ENCODE results near the gene TMEM17.

The TMEM17 gene

GRCh38 chr2:62460175-62460574, 45.8 kb downstream of the TMEM17 start:
- H3K4me1 Mint-ChIP-seq: peaks cover 0 to 10% of the 10 kb centered on the region in 2 donors
- ATAC-seq (replicated peaks): no peak
- peaks cover 9 to 10% of the 10 kb centered on the region in 2 donors for H3K27me3 Mint-ChIP-seq
- no peak overlapping the region for H3K4me3 Mint-ChIP-seq
- no peaks in the 10 kb centered on the region for H3K36me3 Mint-ChIP-seq
- H3K9me3 Mint-ChIP-seq: no peaks in the 10 kb centered on the region
- no peak for DNase-seq
- no peak overlapping the region for H3K27ac Mint-ChIP-seq

GRCh38 chr2:62459672-62460071, 46.3 kb downstream of the TMEM17 start:
- ATAC-seq (replicated peaks): no peak

GRCh38 chr2:62459106-62459505, 46.9 kb downstream of the TMEM17 start:
- DNase-seq (no peak), ATAC-seq (replicated peaks) (no peak)
- Mint-ChIP-seq H3K9me3 (no peaks in the 10 kb centered on the region), H3K4me1 (peaks cover 0 to 10% of the 10 kb centered on the region in 2 donors), H3K27me3 (peaks cover 9 to 10% of the 10 kb centered on the region in 2 donors), H3K27ac (no peak overlapping the region), H3K4me3 (no peak overlapping the region), H3K36me3 (no peaks in the 10 kb centered on the region)

More at GRCh38 chr2:62459672-62460071, 46.3 kb downstream of the TMEM17 start:
- Mint-ChIP-seq H3K4me1 (peaks cover 0 to 10% of the 10 kb centered on the region in 2 donors), H3K27me3 (peaks cover 9 to 10% of the 10 kb centered on the region in 2 donors), H3K27ac (no peak overlapping the region), H3K36me3 (no peaks in the 10 kb centered on the region), H3K9me3 (no peaks in the 10 kb centered on the region), H3K4me3 (no peak overlapping the region)
- no peak for DNase-seq

- Mint-ChIP-seq H3K36me3 (no peaks in the 10 kb centered on the region), H3K4me3 (no peak overlapping the region), H3K27ac (no peak overlapping the region), H3K27me3 (peaks cover 9 to 10% of the 10 kb centered on the region in 2 donors), H3K4me1 (peaks cover 0 to 10% of the 10 kb centered on the region in 2 donors), H3K9me3 (no peaks in the 10 kb centered on the region)
- ATAC-seq (replicated peaks): no peak
- no peak for DNase-seq
These were observed 47.3 kb downstream of the TMEM17 start for GRCh38 chr2:62458671-62459081.

GRCh38 chr2:62458206-62458641, 47.8 kb downstream of the TMEM17 start:
- H3K4me3 Mint-ChIP-seq: no peak overlapping the region
- H3K4me1 Mint-ChIP-seq: peaks cover 0 to 10% of the 10 kb centered on the region in 2 donors
- H3K27me3 Mint-ChIP-seq: peaks cover 9 to 10% of the 10 kb centered on the region in 2 donors
- DNase-seq: no peak
- no peak overlapping the region for H3K27ac Mint-ChIP-seq
- H3K36me3 Mint-ChIP-seq: no peaks in the 10 kb centered on the region
- no peak for ATAC-seq (replicated peaks)
- no peaks in the 10 kb centered on the region for H3K9me3 Mint-ChIP-seq

GRCh38 chr2:62457556-62457955, 48.4 kb downstream of the TMEM17 start:
- H3K4me3 Mint-ChIP-seq: peak overlapping the region; percentile 63 to 79
- H3K27me3 Mint-ChIP-seq: peaks cover 9 to 10% of the 10 kb centered on the region in 2 donors

GRCh38 chr2:62456721-62457539, 49.1 kb downstream of the TMEM17 start:
- peaks cover 9 to 10% of the 10 kb centered on the region in 2 donors for H3K27me3 Mint-ChIP-seq
- peak overlapping the region; percentile 63 to 79 for H3K4me3 Mint-ChIP-seq
- DNase-seq: peak; percentile 59
- H3K4me1 Mint-ChIP-seq: peaks cover 0 to 10% of the 10 kb centered on the region in 2 donors
- H3K9me3 Mint-ChIP-seq: no peaks in the 10 kb centered on the region
- no peaks in the 10 kb centered on the region for H3K36me3 Mint-ChIP-seq
- ATAC-seq (replicated peaks): peak; percentile 86 to 91
- H3K27ac Mint-ChIP-seq: no peak overlapping the region

More at GRCh38 chr2:62457556-62457955, 48.4 kb downstream of the TMEM17 start:
- H3K9me3 Mint-ChIP-seq: no peaks in the 10 kb centered on the region
- no peak for ATAC-seq (replicated peaks)
- no peak overlapping the region for H3K27ac Mint-ChIP-seq
- H3K36me3 Mint-ChIP-seq: no peaks in the 10 kb centered on the region
- H3K4me1 Mint-ChIP-seq: peaks cover 0 to 10% of the 10 kb centered on the region in 2 donors
- no peak for DNase-seq

- DNase-seq: no peak
- Mint-ChIP-seq H3K9me3 (no peaks in the 10 kb centered on the region), H3K4me1 (peaks cover 0 to 10% of the 10 kb centered on the region in 2 donors), H3K4me3 (peak overlapping the region; percentile 63 to 79), H3K27me3 (peaks cover 9 to 10% of the 10 kb centered on the region in 2 donors), H3K36me3 (no peaks in the 10 kb centered on the region), H3K27ac (no peak overlapping the region)
- ATAC-seq (replicated peaks): no peak
These were observed 49.9 kb downstream of the TMEM17 start for GRCh38 chr2:62455957-62456692.

- Mint-ChIP-seq H3K27me3 (peaks cover 9 to 10% of the 10 kb centered on the region in 2 donors), H3K27ac (no peak overlapping the region), H3K4me3 (no peak overlapping the region), H3K4me1 (peaks cover 0 to 10% of the 10 kb centered on the region in 2 donors), H3K9me3 (no peaks in the 10 kb centered on the region), H3K36me3 (no peaks in the 10 kb centered on the region)
- no peak for DNase-seq
- no peak for ATAC-seq (replicated peaks)
These were observed 52.0 kb downstream of the TMEM17 start for GRCh38 chr2:62453955-62454354.

GRCh38 chr2:62452701-62453454, 53.1 kb downstream of the TMEM17 start:
- DNase-seq: no peak
- Mint-ChIP-seq H3K27me3 (peaks cover 3 to 10% of the 10 kb centered on the region in 2 donors), H3K9me3 (no peaks in the 10 kb centered on the region), H3K27ac (no peak overlapping the region), H3K36me3 (no peaks in the 10 kb centered on the region), H3K4me1 (peaks cover 0 to 10% of the 10 kb centered on the region in 2 donors), H3K4me3 (no peak overlapping the region)
- ATAC-seq (replicated peaks): no peak

- H3K27me3 Mint-ChIP-seq: peaks cover under 1 to 2% of the 10 kb centered on the region in 2 donors
- no peaks in the 10 kb centered on the region for H3K4me1 Mint-ChIP-seq
- H3K4me3 Mint-ChIP-seq: no peak overlapping the region
- DNase-seq: no peak
- ATAC-seq (replicated peaks): no peak
- no peaks in the 10 kb centered on the region for H3K9me3 Mint-ChIP-seq
- H3K36me3 Mint-ChIP-seq: no peaks in the 10 kb centered on the region
- H3K27ac Mint-ChIP-seq: no peak overlapping the region
These were observed 55.2 kb downstream of the TMEM17 start for GRCh38 chr2:62450716-62451191.

All from stimulated activated naive B cell treated with anti-CD40 and anti-IgM and Interleukin-4, amounts not matched to agents 10 μg/mL and 1 μg/mL and 100 μg/mL, for 72 hours (primary cell).